ENCODE results near the gene MED8.
"Not testable (repeated sequence)": the region's sequence is repeated elsewhere in the genome, so short reads cannot be mapped to it uniquely, and the experiment has no call there.

Gene MED8

DNA sequence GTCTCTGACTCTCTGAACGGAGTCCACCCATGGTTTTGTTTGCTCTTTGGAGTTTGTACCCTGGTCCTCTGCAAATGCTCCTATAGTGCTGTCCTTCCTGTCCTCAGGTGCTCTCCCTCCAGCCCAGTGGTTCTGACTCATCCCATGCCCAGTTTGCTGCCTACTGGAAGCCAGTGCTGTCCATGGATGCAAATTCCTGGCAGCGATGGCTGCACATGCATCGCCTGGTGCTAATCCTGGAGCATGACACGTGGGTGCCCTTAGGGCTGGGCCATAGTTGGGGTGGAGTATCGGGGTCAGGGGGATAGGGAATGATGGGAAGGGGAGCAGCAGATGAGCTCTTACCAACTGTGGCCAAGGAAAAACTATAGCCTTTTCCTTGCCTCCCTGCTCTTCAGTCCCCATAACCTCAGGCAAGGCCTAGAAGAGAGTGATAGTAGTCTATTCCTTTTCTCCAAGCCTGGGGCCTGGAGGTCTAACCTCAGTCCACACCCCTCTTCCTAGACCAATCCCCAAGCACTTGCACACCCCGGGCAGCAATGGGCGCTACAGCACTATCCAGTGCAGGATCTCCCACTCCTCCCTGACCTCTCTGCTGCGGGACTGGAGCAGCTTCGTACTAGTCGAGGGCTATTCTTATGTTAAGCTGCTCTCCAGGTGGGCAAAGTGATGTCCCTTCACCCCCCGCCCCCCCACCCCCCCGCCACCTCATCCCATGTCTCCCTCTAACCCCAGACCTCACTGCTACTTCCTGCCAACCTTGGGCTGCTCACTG lies 32.6 kb upstream of the MED8 start:
- DNase-seq, result no peak

DNA sequence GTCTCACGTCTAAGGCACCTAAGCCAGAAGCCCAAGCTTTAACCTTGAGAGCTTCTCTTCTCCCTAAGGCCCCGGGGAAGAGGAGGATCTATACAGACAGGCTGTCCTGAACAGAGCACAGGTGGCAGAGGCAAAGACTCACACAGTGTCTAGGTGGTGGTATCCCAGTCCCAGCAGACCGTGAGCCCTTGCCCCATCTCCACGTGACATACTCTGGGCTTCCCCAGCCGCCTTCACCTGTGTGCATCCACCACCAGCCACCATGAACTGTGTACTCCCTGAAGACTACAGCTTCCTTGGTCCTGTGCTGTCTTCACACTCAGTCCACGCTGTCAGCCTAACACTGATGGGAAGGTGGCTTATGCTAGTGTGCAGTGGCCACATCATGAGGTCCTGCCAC lies 31.8 kb upstream of the MED8 start:
- DNase-seq, result peak; percentile 50

DNA sequence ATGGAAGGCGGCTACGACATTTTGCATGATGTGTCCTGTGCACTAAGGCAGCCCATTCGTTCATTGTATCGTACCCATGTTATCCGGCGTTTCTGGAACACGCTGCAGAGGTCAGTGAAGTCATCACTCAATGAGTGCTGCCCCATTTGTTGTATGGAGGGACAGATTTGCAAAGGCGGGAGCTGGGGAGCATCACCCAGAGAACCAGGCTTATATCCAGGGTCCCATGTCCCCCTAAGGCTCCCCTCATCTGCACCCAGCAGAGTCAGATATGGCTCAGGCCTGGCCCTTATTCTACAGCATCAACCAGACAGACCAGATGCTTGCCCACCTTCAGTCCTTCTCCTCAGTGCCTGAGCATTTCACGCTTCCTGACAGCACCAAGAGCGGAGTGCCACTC lies 31.3 kb upstream of the MED8 start:
- no peak for DNase-seq

DNA sequence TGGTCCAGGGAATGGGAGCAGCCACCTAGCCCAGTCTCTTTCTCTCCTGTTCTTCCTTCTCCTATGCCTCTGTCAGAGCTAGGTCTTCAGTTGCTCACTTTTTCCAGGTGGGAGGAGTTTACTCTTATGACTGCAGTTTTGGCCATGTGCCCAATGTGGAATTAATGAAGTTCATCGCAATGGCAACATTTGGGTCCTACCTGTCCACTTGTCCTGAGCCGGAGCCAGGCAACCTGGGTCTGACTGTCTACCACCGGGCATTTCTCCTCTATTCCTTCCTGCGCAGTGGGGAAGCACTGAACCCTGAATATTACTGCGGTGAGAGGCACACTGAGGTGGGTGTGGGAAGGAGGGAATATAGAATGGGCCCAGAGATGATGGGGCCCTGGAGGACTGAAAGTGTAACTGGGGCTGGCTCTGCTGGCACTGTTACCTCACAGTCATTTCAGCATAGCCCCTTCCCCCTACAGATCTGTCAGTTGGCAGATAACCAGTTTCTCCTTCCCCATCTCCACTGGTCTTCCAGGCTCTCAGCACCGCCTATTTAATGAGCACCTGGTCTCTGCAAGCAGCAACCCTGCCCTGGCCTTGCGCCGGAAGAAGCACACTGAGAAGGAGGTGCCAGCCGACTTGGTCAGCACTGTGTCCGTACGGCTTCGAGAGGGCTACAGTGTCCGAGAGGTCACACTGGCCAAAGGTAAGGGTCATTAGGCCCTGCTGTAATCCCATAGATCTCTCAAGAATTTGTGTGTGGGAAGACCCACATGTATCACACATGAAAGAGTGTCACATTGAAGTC lies 30.2 kb upstream of the MED8 start:
- no peak for DNase-seq

DNA sequence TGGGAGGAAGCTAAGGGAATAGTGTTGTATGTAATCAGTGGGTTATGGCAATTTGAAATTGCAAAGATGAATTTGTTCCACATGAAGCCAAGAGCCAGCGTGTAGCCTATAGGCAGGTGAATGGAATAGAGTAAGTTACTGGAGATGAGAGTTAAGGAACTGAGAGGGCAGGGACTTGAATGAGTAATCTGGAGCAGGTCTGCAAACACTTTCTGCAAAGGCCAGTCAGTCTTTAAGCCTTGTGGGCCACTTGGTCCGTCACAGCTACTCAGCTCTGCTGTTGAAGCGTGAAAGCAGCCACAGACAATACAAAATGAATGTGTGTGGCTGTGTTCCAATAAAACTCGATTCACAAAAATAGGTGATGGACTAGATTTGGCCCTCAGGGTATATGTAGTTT lies 29.3 kb upstream of the MED8 start:
- DNase-seq, result no peak

DNA sequence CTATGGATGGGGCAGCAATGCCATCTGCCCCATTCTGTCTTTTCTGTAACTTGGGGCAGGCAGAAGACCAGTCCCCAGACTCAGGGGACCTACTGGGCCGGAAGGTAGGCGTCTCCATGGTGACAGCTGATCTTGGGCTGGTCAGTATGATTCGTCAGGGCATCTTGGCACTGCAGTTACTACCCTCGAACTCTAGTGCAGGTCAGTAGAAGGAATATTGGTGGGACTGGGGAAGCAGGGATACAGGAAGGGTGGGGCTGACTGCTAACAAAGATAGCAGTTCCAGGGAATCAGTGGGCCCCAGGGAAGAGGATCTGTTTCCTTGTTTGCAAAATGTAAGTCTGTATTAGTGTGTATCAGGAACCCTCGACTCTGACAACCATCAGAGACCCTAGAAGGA lies 26.3 kb upstream of the MED8 start:
- no peak for DNase-seq

DNA sequence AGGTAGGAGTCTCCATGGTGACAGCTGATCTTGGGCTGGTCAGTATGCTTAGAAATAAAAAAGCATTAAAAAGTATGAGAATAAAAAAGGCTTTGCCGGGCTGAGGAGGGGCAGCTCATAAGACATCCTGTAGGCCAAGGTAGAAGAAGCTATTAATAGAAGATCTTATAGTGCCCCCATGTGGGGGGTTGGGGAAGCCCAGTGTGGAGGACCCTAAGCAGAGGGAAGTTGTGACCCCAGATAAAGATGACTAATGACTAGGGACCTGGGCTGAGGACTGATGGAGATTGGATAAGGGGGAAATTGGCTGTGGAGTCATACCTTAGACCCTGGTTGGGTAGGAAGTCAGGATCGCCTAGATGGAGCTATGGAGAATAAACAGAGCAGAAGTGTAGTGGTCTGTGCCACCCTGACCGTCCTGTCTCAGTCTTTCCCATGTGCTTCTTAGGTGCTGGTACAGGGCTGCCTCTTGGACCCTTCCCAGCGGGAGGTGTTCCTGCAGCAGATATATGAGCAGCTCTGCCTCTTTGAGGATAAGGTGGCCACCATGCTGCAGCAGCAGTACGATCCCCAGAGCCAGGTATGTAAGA lies 25.1 kb upstream of the MED8 start:
- DNase-seq, result peak; percentile 82

DNA sequence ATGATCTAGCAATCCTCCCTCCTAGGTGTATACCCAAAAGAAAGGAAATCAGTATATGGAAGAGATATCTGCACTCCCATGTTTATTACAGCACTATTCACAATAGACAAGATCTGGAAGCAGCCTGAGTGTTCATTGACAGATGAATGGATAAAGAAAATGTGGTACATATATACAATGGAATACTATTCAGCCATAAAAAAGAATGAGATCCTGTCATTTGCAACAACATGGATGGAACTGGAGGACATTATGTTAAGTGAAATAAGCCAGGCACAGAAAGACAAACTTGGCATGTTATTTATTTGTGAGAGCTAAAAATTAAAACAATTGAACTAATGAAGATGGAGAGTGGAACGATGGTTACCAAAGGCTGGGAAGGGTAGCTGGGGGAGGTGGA lies 23.8 kb upstream of the MED8 start:
- not testable (repeated sequence) for DNase-seq

DNA sequence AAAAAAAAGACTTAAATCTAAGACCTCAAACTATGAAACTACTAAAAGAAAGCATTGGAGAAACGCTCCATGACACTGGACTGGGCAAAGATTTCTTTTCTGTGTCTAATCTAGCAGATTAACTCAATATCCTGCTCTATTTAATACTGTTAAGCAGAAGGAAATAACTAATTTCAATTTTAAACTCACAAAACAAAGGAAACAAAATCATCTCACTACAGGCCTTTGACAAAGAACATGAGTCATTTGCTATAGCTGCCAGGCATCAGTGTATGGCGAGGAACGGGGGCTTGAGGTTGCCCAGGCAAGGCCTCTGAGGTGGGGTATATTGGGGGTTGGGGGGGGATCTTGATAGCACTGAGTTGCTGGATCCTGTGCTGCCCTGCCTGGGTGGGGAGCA lies 21.0 kb upstream of the MED8 start:
- DNase-seq, result no peak

DNA sequence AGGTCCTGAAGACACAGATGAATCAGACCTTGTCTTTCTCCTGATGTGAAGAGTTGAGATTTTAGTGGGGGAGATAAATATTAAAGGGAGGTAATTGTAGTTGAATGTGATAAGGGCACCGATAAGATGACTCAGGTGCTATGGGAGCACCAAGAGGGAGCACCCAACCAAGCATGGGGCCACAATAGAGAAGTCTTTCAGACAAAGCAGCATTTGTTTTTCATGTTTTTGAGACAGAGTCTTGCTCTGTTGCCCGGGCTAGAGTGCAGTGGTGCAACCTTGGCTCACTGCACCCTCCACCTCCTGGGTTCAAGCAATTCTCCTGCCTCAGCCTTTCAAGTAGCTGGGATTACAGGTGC lies 16.3 kb upstream of the MED8 start:
- DNase-seq, result no peak

DNA sequence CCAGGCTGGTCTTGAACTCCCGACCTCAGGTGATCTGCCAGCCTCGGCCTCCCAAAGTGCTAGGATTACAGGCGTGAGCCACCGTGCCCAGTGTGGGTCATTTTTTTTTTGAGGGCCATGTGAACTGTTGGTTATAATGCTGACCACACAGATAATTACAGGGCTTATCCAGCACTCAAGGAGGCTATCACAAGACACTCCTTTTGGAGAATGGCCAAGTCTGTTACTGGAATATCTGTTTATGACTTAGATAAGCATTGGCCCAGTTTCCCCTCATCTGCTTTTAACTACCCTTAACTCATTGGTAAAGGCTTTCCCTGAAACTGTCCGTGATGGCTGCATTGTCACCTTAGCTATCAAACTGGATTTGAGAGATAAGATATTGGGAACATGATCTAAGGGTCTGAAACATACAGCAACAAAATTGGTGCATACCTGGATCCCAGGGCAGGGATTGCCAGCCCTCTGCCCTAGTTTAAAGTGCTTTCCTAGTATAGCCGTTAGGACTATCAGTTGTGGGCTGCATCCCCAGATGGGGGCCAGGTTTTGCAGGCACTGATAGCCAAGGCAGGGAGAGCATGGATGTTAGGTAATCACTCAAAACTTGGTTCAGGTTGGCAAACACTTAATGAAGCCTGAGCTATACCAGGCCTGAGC lies 15.7 kb upstream of the MED8 start:
- DNase-seq, result no peak

DNA sequence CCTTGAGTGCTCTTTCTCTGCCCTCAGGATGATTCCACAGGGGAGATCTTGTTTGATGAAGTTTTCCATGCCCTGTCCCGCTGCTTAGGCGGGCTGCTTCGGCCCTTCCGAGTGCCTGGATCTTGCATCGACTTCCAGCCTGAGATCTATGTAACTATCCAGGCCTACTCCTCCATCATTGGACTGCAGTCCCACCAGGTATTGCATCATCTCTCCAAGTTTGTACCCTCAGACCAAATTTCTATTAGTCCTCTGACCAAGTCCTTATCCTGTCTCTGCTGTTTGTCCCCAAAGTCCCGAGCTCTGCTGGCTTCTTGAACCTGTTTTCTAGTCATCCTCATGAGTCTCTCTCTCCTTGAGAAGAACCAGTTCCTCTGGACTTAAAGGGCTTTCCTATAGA lies 14.8 kb upstream of the MED8 start:
- DNase-seq, result no peak

DNA sequence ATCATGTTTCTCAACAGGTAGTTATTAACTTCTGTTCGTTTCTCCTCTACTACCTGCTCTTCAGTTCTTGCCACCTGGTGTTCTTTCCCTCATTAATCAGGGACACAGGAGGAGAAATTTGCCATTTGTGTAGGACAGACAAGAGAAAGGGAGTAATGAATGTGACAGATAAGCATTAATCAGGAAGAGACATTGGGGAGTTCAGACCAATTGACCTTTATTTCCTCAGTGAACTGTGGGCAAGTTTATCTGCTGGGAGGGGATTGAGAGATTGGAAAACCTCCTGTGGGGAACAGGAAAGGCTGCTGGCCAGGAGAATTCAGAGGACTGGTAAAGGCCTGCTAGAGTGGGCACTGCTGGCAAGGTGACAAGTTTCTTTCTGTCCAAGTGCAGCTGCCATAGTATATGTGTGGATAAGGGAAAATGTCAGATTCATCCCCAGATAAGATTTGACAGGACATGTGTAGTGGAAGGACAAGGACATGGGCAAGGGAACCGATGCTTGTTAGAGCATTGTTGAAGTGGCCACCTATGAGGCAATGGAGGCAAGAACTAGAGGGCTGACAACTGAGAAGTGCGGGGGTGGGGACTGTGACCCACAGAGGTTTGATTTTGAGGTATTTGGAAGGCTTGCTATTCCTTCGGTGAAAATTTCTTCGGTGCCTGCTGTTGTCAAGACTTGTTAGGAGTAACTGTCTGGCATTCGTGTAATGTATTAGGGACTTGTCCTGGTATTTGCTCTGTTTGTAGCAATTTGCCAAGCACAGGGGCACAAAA lies 12.7 kb upstream of the MED8 start:
- no peak for DNase-seq

DNA sequence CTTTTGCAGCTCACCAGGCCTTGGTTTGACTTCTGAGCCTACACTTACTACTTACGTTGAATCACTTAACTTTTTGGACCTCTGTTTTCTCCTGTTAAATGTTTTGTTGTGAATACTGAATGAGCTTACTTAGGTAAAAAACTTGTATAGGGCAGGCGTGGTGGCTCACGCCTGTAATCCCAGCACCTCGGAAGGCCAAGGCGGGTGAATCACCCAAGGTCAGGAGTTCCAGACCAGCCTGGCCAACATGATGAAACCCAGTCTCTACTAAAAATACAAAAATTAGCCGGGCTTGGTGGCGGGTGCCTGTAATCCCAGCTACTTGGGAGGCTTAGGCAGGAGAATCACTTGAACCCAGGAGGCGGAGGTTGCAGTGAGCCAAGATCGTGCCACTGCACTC lies 10.8 kb upstream of the MED8 start:
- not testable (repeated sequence) for DNase-seq

DNA sequence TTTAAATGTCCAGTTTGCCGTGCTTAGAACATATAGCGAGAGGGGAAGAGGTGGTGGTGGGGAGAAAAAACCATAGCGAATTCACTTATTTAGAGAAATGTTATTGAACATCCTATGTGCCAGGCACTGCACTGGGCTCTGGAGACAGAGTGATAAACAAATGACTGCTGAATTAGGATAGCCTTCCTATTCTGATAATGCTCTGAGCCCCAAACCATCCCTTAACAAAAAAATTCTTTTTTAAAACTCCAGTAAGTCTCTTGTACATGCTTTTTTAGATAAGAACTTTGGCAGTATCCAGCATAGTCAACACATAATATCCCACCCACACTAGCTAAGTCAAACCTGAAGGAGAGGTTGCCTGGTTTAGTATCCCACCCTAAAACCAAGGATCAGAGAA lies 8.6 kb upstream of the MED8 start:
- no peak for DNase-seq

DNA sequence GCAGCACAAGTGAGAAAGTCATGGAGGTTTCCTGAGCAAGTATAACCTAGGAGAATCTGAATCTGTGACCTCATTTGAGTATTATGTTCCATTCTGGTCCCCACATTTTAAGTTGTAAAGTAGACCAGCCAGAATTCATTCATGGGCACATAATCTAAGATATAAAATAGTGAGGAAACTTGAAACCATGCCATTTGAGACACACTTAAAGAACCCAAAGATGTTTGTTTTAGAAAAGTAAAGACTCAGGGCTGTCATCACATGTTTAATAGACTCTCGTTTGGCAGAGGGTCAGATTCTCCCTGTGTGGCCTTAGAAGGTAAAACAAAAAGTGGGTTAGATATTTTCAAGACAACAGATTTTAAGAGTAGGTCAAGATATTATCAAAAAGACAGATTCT lies 6.5 kb upstream of the MED8 start:
- DNase-seq, result no peak

DNA sequence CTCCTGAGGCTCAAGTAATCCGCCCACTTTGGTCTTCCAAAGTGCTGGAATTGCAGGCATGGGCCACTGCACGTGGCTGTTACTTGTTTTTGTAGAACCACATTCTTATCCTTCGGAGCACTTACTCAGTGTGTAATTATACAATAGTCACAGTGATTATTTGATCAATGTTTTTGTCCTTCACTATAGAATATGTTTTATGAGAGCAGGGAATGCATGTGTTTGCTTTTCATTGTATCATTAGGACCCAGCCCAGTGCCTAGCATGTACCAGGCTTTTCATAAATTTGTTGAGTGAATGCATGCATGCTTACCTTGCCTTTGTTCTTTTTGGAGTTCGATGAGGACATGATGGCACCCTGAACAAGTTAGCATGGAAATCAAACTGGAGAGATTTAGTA lies 5.9 kb upstream of the MED8 start:
- DNase-seq, result no peak

DNA sequence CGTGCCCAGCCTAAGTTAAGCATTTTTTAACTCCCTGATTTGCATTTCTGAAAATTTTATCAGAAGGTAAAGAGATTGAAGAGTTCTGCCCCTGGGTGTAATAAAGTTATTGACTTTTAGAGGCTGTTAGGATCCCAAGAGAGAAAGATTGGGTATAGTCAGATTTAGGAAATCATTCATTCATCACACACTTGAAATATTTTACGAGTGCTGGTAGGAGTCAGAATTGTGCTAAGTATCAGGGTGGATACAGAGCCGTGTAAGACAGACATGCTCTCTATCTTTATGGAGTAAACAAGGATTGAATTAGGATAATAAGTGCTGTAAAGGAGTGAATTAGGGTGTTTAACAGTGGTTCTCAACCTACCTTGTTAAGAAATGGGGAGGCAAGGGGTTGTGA lies 3.1 kb upstream of the MED8 start:
- DNase-seq, result no peak

DNA sequence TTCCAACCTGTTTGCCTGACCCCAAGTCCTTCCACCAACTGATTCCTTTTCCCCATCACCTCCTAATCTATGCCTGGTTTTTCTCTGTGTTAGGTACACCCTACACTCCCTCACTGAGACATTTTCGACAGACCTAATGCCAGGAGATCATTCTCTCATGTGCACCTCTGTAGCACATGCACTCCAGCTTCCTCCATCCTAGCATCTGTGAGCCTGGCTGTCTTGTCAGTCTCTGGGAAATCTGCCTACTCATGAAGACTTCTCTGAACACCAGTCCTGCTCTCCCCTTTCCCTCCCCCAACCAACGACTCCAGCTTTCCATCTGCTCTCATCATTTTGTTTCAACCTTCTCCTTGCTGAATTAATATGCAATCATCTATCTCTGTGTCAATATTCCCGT lies 987 bp downstream of the MED8 start:
- DNase-seq, result no peak

DNA sequence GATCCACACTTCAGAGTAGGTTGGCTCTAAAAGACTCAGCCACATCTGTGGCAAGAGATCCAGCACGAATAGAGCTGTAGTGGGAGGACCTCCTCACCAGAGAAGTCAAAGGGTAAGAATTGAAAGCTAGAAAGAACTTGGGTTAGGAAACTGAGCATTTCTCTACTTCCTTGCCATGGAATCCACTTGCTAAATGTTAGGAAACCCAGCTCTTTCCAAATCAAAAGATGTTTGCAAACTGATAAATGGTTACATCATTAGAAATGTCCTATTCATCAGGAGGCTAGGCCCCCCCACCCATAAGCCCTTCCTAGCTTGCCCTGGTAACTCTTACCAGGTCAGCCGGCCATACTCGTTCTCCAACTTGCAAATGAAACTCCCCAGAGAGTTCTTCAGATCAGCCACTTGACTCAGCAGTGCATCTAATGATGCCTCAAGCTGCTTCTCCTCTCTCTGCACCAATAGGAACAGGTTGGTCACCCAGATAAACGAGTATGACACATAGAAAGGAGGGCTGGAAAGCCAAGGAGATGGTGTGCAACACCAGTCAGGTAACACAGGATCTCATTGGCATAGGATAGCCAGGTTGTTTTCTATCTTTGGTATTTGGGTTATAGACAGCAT lies 1.5 kb downstream of the MED8 start:
- DNase-seq, result no peak

DNA sequence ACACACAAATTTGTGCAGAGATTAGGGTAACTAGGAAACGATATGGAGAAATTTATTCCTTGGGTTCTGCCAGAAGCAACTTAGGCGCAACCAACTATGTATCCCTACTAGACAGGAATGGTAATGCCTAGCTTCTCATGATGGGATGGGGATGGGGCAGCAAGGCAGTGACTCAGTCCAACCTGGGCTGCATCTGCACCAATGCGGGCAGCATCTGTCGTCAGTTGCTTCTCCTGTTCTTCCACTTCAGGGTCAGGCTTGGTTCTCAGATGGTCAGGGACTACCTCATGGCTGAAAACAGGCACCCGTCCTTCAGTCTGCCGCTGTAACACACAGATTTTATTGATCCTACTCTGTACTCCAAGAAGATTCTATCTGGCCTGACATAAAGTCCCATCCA lies 2.9 kb downstream of the MED8 start:
- no peak for DNase-seq

DNA sequence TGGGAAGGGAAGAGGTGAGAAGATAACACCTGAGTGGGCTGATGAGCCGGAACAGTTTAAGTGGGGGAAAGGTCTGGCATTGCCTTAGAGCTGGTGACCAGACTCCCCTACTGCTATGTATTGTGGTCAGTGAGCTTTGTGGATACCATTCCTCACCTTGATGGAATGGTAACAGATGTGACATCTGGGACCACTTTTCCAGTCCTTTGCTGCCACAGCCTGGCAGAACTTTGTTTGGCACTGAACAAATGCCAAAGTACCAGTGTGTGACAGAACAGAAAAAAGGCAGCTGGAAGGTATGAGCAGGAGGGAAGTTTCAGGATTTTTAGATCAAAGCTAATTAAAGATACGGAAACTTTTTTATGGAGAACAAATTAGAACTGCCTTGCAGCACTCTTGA lies 6.2 kb downstream of the MED8 start:
- DNase-seq, result no peak

Data from activated effector memory CD4-positive, alpha-beta T cell treated with anti-CD3 and anti-CD28 coated beads, Interleukin-2, amount 50 U/mL, for 16 hours (primary cell).